Lower lobe of right lung (tissue), 2 donors: Measurements from ENCODE around the gene SZT2. TPM values are rescaled to one million over a fixed set of nuclear protein-coding genes. Genes with fewer than 3 reads are reported as not detected.
A peak's percentile ranks its signal among the peaks of the same experiment; 100 is the strongest.

Source experiments
- ATAC-seq, 2 donors: fragments of 200-7000 bp; cut with Tn5 transposase; one replicate each; pipeline ENCODE4 v1.9.1; 2020 to 2022; ENCODE audit warnings: mild to moderate bottlenecking in 2 of 2, moderate library complexity in 2 of 2
- DNase-seq: peaks from one replicate; pipeline ENCODE4 v3.0.0-alpha.2; 2020
- H3K27ac ChIP-seq: fragments of 200-600 bp; one replicate; pipeline ENCODE4 v1.8.0; 2022
- H3K27me3 ChIP-seq: fragments of 200-600 bp; one replicate; pipeline ENCODE4 v1.8.0; 2022; ENCODE audit warnings: low read depth
- H3K36me3 ChIP-seq: fragments of 200-600 bp; one replicate; pipeline ENCODE4 v1.8.0; 2022; ENCODE audit warnings: mild to moderate bottlenecking
- H3K4me1 ChIP-seq: fragments of 200-600 bp; one replicate; pipeline ENCODE4 v1.8.0; 2022
- H3K4me3 ChIP-seq: fragments of 200-600 bp; one replicate; pipeline ENCODE4 v1.8.0; 2022; ENCODE audit warnings: mild to moderate bottlenecking
- H3K9me3 ChIP-seq: fragments of 200-600 bp; one replicate; pipeline ENCODE4 v1.8.0; 2022
- intact Hi-C: fragments of 100-400 bp; cut with DNase I; formaldehyde crosslinking; loops from one replicate; pipeline ENCODE4 v1.11.0; 2022
- total RNA-seq: library from RNA; stranded (reverse); fragmentation: NEBNext Ultra II Directional; extraction: Animal tissue kit (Norgen Biotek cat#: 25700); gene quantifications from one replicate; pipeline ENCODE4 v1.2.1, GENCODE V29; 2021
- TF ChIP-seq, protein P1 (sequence below): fragments of 200-600 bp; IDR thresholded peaks from one replicate; pipeline ENCODE4 v1.8.0; 2022; ENCODE audit warnings: antibody characterized with exemption, mild to moderate bottlenecking
- donor health status: DM: no; HTN: yes; CAD: no; lungs with severe emphysema.

SZT2 gene
- total RNA-seq, 1 donor from 2014 or later = 71.5 TPM

DNA sequence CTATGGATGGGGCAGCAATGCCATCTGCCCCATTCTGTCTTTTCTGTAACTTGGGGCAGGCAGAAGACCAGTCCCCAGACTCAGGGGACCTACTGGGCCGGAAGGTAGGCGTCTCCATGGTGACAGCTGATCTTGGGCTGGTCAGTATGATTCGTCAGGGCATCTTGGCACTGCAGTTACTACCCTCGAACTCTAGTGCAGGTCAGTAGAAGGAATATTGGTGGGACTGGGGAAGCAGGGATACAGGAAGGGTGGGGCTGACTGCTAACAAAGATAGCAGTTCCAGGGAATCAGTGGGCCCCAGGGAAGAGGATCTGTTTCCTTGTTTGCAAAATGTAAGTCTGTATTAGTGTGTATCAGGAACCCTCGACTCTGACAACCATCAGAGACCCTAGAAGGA is 26.2 kb downstream of the SZT2 start:
- H3K27ac ChIP-seq = peak overlapping the region; percentile 42
- peaks cover 4% of the 10 kb centered on the region for H3K4me1 ChIP-seq
- ATAC-seq (no peak), DNase-seq (no peak)
- TF ChIP-seq, protein P1, sequence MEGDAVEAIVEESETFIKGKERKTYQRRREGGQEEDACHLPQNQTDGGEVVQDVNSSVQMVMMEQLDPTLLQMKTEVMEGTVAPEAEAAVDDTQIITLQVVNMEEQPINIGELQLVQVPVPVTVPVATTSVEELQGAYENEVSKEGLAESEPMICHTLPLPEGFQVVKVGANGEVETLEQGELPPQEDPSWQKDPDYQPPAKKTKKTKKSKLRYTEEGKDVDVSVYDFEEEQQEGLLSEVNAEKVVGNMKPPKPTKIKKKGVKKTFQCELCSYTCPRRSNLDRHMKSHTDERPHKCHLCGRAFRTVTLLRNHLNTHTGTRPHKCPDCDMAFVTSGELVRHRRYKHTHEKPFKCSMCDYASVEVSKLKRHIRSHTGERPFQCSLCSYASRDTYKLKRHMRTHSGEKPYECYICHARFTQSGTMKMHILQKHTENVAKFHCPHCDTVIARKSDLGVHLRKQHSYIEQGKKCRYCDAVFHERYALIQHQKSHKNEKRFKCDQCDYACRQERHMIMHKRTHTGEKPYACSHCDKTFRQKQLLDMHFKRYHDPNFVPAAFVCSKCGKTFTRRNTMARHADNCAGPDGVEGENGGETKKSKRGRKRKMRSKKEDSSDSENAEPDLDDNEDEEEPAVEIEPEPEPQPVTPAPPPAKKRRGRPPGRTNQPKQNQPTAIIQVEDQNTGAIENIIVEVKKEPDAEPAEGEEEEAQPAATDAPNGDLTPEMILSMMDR = no peak
- H3K27me3 ChIP-seq = no peaks in the 10 kb centered on the region
- H3K36me3 ChIP-seq = peaks cover 67% of the 10 kb centered on the region
- H3K4me3 ChIP-seq = no peak overlapping the region
- intact Hi-C loops = loop anchor here (10.0 kb wide), 1 partner anchor 191 kb away; no protein-coding TSS in a partner anchor
- no peaks in the 10 kb centered on the region for H3K9me3 ChIP-seq

DNA sequence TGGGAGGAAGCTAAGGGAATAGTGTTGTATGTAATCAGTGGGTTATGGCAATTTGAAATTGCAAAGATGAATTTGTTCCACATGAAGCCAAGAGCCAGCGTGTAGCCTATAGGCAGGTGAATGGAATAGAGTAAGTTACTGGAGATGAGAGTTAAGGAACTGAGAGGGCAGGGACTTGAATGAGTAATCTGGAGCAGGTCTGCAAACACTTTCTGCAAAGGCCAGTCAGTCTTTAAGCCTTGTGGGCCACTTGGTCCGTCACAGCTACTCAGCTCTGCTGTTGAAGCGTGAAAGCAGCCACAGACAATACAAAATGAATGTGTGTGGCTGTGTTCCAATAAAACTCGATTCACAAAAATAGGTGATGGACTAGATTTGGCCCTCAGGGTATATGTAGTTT is 29.2 kb downstream of the SZT2 start:
- Histone ChIP-seq H3K4me3 (no peak overlapping the region), H3K9me3 (no peaks in the 10 kb centered on the region), H3K36me3 (peaks cover 84% of the 10 kb centered on the region), H3K27me3 (no peaks in the 10 kb centered on the region), H3K27ac (no peak overlapping the region), H3K4me1 (peaks cover 4% of the 10 kb centered on the region)
- intact Hi-C loops = loop anchor here (10.0 kb wide), 1 partner anchor 194 kb away; no protein-coding TSS in a partner anchor
- TF ChIP-seq, protein P1 = no peak
- DNase-seq (no peak), ATAC-seq (no peak)

DNA sequence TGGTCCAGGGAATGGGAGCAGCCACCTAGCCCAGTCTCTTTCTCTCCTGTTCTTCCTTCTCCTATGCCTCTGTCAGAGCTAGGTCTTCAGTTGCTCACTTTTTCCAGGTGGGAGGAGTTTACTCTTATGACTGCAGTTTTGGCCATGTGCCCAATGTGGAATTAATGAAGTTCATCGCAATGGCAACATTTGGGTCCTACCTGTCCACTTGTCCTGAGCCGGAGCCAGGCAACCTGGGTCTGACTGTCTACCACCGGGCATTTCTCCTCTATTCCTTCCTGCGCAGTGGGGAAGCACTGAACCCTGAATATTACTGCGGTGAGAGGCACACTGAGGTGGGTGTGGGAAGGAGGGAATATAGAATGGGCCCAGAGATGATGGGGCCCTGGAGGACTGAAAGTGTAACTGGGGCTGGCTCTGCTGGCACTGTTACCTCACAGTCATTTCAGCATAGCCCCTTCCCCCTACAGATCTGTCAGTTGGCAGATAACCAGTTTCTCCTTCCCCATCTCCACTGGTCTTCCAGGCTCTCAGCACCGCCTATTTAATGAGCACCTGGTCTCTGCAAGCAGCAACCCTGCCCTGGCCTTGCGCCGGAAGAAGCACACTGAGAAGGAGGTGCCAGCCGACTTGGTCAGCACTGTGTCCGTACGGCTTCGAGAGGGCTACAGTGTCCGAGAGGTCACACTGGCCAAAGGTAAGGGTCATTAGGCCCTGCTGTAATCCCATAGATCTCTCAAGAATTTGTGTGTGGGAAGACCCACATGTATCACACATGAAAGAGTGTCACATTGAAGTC is 30.1 kb downstream of the SZT2 start:
- DNase-seq (no peak), ATAC-seq (no peak)
- intact Hi-C loops = loop anchor here (10.0 kb wide), 1 partner anchor 195 kb away; no protein-coding TSS in a partner anchor
- Histone ChIP-seq H3K36me3 (peaks cover 93% of the 10 kb centered on the region), H3K27me3 (no peaks in the 10 kb centered on the region), H3K4me3 (no peak overlapping the region), H3K9me3 (no peaks in the 10 kb centered on the region), H3K4me1 (no peaks in the 10 kb centered on the region), H3K27ac (no peak overlapping the region)
- TF ChIP-seq, protein P1 = no peak

DNA sequence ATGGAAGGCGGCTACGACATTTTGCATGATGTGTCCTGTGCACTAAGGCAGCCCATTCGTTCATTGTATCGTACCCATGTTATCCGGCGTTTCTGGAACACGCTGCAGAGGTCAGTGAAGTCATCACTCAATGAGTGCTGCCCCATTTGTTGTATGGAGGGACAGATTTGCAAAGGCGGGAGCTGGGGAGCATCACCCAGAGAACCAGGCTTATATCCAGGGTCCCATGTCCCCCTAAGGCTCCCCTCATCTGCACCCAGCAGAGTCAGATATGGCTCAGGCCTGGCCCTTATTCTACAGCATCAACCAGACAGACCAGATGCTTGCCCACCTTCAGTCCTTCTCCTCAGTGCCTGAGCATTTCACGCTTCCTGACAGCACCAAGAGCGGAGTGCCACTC is 31.2 kb downstream of the SZT2 start:
- Histone ChIP-seq H3K27ac (no peak overlapping the region), H3K4me3 (no peak overlapping the region), H3K9me3 (no peaks in the 10 kb centered on the region), H3K36me3 (peaks cover 93% of the 10 kb centered on the region), H3K27me3 (no peaks in the 10 kb centered on the region), H3K4me1 (no peaks in the 10 kb centered on the region)
- ATAC-seq (no peak), DNase-seq (no peak)
- TF ChIP-seq, protein P1 = no peak
- intact Hi-C loops = no loop called here

DNA sequence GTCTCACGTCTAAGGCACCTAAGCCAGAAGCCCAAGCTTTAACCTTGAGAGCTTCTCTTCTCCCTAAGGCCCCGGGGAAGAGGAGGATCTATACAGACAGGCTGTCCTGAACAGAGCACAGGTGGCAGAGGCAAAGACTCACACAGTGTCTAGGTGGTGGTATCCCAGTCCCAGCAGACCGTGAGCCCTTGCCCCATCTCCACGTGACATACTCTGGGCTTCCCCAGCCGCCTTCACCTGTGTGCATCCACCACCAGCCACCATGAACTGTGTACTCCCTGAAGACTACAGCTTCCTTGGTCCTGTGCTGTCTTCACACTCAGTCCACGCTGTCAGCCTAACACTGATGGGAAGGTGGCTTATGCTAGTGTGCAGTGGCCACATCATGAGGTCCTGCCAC is 31.7 kb downstream of the SZT2 start:
- DNase-seq (no peak), ATAC-seq (no peak)
- no peaks in the 10 kb centered on the region for H3K4me1 ChIP-seq
- H3K4me3 ChIP-seq = no peak overlapping the region
- TF ChIP-seq, protein P1 = no peak
- H3K27ac ChIP-seq = no peak overlapping the region
- no peaks in the 10 kb centered on the region for H3K27me3 ChIP-seq
- intact Hi-C loops = no loop called here
- no peaks in the 10 kb centered on the region for H3K9me3 ChIP-seq
- peaks cover 93% of the 10 kb centered on the region for H3K36me3 ChIP-seq
